Measurements from ENCODE around the gene HASPIN.

GRCh38 chr17:3729881-3730280 lies 6.2 kb downstream of the HASPIN start:
- TF ChIP-seq, protein P1, sequence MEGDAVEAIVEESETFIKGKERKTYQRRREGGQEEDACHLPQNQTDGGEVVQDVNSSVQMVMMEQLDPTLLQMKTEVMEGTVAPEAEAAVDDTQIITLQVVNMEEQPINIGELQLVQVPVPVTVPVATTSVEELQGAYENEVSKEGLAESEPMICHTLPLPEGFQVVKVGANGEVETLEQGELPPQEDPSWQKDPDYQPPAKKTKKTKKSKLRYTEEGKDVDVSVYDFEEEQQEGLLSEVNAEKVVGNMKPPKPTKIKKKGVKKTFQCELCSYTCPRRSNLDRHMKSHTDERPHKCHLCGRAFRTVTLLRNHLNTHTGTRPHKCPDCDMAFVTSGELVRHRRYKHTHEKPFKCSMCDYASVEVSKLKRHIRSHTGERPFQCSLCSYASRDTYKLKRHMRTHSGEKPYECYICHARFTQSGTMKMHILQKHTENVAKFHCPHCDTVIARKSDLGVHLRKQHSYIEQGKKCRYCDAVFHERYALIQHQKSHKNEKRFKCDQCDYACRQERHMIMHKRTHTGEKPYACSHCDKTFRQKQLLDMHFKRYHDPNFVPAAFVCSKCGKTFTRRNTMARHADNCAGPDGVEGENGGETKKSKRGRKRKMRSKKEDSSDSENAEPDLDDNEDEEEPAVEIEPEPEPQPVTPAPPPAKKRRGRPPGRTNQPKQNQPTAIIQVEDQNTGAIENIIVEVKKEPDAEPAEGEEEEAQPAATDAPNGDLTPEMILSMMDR (conservative IDR thresholded peaks at IDR 0.05; ENCODE audit: low read depth in 2 of 2) = no peak
- no peak for TF ChIP-seq EZH2phosphoT487 (IDR thresholded peaks at IDR 0.05; ENCODE audit: unreplicated experiment)
- no peak for TF ChIP-seq EZH2 (IDR thresholded peaks at IDR 0.05; ENCODE audit: low read depth, unreplicated experiment)

Measured in GM23338 (cell line).